ENCODE measurements around the gene LRRC23. TPM values are rescaled to one million over a fixed set of nuclear protein-coding genes. Genes with fewer than 3 reads are reported as not detected.

LRRC23 gene
- polyA plus RNA-seq (2011; rRNA removed) (10.4 and 10.6 TPM in 2 replicates), polyA minus RNA-seq (2011; rRNA and poly(A)+ RNA removed) (4.7 and 8.0 TPM in 2 replicates)

DNA sequence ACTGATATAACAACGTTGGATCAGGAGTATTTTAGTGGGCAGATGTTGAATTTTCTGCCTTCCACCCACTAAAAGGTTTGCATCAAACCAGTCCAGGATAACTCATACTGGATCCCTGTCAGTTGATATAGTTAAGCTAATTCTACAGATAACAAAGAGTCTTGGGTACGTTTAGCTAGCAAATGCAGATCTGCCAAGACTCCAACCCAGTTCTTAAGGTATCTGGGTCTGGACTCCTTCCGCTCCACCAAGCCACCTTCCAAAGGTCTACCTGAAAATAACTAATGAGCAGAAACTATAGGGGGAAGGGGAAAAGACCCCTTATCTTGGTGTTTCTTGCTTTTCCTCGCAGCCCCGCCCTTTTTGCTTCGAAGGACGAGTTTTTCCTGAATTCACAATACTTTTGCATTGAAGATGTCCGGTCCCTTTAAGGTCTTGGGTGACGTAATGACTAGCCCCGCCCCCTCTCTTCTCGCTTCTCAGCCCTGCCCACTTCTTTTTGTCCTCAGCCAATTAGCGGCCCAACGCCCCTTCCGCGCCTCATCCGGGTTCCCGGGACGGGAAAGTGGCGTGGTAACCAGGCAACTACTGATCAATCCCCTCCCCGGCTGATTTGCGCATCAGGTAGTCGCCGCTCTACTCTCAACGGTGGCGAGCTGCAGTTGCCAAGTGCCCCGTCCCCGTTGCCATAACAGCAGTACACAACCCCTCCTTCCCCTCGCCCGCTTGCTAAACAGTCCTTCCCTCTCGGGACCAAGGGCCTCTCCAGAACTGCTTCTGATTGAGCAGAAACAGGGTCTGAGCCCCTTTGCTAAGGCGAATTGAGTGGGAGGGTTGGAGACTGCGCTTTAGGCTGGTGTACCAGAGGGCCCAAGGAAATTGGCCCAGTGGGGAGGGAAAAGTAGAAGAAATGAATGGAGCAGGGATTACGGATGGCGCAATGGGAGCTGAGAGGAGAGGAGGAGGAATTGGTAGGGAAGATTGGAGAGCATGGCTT lies at the start of gene LRRC23:
LRRC23 (plus strand) TSS at position 543 of the 997 bp plus-strand sequence. CDS start 812 bp downstream, outside the sequence.
- peak; percentile 83 for DNase-seq (ENCODE audit: low read depth, low spot score)
- Histone ChIP-seq H3K27me3 (ENCODE audit: control insufficient read depth, insufficient read depth, low read length) (no peaks in the 10 kb centered on the region), H3K9me3 (ENCODE audit: control insufficient read depth, insufficient read depth, low read length) (no peaks in the 10 kb centered on the region), H3K4me3 (ENCODE audit: low read depth, low read length) (peak within 1 kb of the TSS; percentile 96), H3K27ac (ENCODE audit: low read depth, low read length) (peak within 1 kb of the TSS; percentile 57)
- ChIA-PET CTCF (interaction anchor here (0.6 to 4.4 kb wide), 6 partner anchors 9 to 36 kb away, joined by 3 to 23 read pairs (median 5); partner anchors contain the start of genes ENO2 and SPSB2), POLR2A (interaction anchor here (1.0 to 1.6 kb wide), 2 partner anchors 13 to 31 kb away, joined by 3 to 4 read pairs; partner anchors contain the start of gene SPSB2)
- TF ChIP-seq, protein P1, sequence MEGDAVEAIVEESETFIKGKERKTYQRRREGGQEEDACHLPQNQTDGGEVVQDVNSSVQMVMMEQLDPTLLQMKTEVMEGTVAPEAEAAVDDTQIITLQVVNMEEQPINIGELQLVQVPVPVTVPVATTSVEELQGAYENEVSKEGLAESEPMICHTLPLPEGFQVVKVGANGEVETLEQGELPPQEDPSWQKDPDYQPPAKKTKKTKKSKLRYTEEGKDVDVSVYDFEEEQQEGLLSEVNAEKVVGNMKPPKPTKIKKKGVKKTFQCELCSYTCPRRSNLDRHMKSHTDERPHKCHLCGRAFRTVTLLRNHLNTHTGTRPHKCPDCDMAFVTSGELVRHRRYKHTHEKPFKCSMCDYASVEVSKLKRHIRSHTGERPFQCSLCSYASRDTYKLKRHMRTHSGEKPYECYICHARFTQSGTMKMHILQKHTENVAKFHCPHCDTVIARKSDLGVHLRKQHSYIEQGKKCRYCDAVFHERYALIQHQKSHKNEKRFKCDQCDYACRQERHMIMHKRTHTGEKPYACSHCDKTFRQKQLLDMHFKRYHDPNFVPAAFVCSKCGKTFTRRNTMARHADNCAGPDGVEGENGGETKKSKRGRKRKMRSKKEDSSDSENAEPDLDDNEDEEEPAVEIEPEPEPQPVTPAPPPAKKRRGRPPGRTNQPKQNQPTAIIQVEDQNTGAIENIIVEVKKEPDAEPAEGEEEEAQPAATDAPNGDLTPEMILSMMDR (IDR thresholded peaks at IDR 0.05; ENCODE audit: low read depth, low read length), result no peak

DNA sequence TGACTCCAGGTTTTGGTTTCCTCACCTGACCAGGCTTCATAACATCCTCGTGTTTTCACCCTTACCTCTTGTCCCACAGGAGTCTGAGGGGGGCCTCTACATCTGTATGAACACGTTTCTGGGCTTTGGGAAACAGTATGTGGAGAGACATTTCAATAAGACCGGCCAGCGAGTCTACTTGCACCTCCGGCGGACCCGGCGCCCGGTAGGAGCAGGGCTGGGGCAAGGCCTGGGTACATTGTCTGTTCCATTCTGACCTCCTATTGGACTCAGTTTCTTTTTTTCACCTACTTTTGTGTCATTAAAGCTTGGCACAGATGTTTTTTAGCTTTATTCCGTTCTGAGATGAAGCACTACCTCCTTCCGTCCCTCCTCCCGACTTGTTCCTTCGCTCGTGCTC lies 49.3 kb upstream of the LRRC23 start:
- H3K27ac ChIP-seq (ENCODE audit: low read depth, low read length), result no peak overlapping the region
- H3K9me3 ChIP-seq (ENCODE audit: control insufficient read depth, insufficient read depth, low read length), result no peaks in the 10 kb centered on the region; the same call in 1 of the 2 replicates
- ChIA-PET POLR2A (interaction anchor here (1.5 kb wide), 1 partner anchor 12 kb away, joined by 5 read pairs; the partner anchor contains the start of gene TPI1), CTCF (interaction anchor here (0.6 to 5.1 kb wide), 3 partner anchors 14 to 82 kb away, joined by 4 to 26 read pairs (median 17); no protein-coding TSS in a partner anchor)
- no peak for DNase-seq (ENCODE audit: low read depth, low spot score)
- H3K27me3 ChIP-seq (ENCODE audit: control insufficient read depth, insufficient read depth, low read length), result no peaks in the 10 kb centered on the region
- TF ChIP-seq, protein P1 (IDR thresholded peaks at IDR 0.05; ENCODE audit: low read depth, low read length), result no peak
- H3K4me3 ChIP-seq (ENCODE audit: low read depth, low read length), result no peak overlapping the region

GRCh38 chr12:6858799-6859198 lies 45.8 kb upstream of the LRRC23 start:
- no peak for DNase-seq (ENCODE audit: low read depth, low spot score)
- Histone ChIP-seq H3K27me3 (ENCODE audit: control insufficient read depth, insufficient read depth, low read length) (no peaks in the 10 kb centered on the region), H3K27ac (ENCODE audit: low read depth, low read length) (no peak overlapping the region), H3K9me3 (ENCODE audit: control insufficient read depth, insufficient read depth, low read length) (no peaks in the 10 kb centered on the region), H3K4me3 (ENCODE audit: low read depth, low read length) (no peak overlapping the region)
- TF ChIP-seq, protein P1 (IDR thresholded peaks at IDR 0.05; ENCODE audit: low read depth, low read length), result no peak
- POLR2A ChIA-PET, result no interaction called here
- CTCF ChIA-PET, result no interaction called here

DNA sequence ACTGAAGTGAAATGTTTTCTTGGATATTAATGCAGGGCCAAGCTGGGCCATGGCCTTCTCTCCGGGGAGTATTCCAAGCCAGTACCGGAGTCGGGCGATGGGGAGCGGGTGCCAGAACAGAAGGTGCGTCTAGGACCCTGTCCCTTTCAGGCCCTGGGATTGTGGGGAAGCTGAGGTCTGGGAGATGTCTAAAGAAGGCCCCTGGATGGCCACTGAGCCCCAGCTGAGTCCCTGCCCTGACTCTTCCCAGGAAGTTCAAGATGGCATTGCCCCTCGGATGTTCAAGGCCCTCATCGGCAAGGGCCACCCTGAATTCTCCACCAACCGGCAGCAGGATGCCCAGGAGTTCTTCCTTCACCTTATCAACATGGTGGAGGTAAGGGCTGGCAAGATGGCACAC lies 44.5 kb upstream of the LRRC23 start:
- Histone ChIP-seq H3K4me3 (ENCODE audit: low read depth, low read length) (no peak overlapping the region), H3K27ac (ENCODE audit: low read depth, low read length) (no peak overlapping the region), H3K27me3 (ENCODE audit: control insufficient read depth, insufficient read depth, low read length) (no peaks in the 10 kb centered on the region), H3K9me3 (ENCODE audit: control insufficient read depth, insufficient read depth, low read length) (no peaks in the 10 kb centered on the region)
- DNase-seq (ENCODE audit: low read depth, low spot score), result no peak
- CTCF ChIA-PET, result interaction anchor here (1.2 kb wide), 1 partner anchor 9 kb away, joined by 3 read pairs; no protein-coding TSS in a partner anchor
- TF ChIP-seq, protein P1 (IDR thresholded peaks at IDR 0.05; ENCODE audit: low read depth, low read length), result no peak
- POLR2A ChIA-PET, result no interaction called here

All from AG04450 (cell line).